HepG2 (cell line): ENCODE measurements around the gene CDC34. TPM values are rescaled to one million over a fixed set of nuclear protein-coding genes. Genes with fewer than 3 reads are reported as not detected.

Source experiments
- CTCF ChIP-seq: sonication (generic); formaldehyde crosslinking; IDR thresholded peaks from 2 replicates; pipeline ENCODE4 v1.5.0; 2020; ENCODE audit warnings: mild to moderate bottlenecking, missing genetic modification reagents, moderate library complexity
- TMF1 ChIP-seq: sonication (generic); formaldehyde crosslinking; IDR thresholded peaks from 2 replicates; pipeline ENCODE4 v1.8.1; 2022; ENCODE audit warnings: low read depth, missing genetic modification reagents
- ZFP36 ChIP-seq: fragments of 150-350 bp; IDR thresholded peaks from 2 replicates; pipeline ENCODE4 v1.6.1; 2018; ENCODE audit warnings: borderline replicate concordance, low read length, low read depth; ENCODE audit not compliant: partially characterized antibody
- ZNF329 ChIP-seq: sonication (generic); formaldehyde crosslinking; IDR thresholded peaks from 2 replicates; pipeline ENCODE4 v1.9.0; 2021; ENCODE audit warnings: low read depth, mild to moderate bottlenecking, missing genetic modification reagents
- polyA plus RNA-seq, 8 experiments: library from polyadenylated mRNA; depleted of rRNA in 3 of 8; stranded (reverse) in 7 of 8; unstranded in 1 of 8; fragments of >200 nt; fragmentation: Illumina TruSeq in 4 of 8; extraction: Trizol in 4 of 8; gene quantifications; 2 replicates each; pipeline versions ENCODE4 v1.2.1 to v1.2.3, GENCODE V29; 2011 to 2016; ENCODE audit warnings: low read depth in 4 of 8, missing spikeins in 1 of 8, mixed read lengths in 1 of 8; ENCODE audit not compliant: insufficient read depth in 1 of 8
- total RNA-seq, 5 experiments: library from RNA; depleted of rRNA; stranded (reverse); fragments of >200 nt; fragmentation: Illumina TruSeq; extraction: Trizol; gene quantifications; 2 replicates each; pipeline ENCODE4 v1.2.3, GENCODE V29; 2016; ENCODE audit warnings: low read depth in 1 of 5
- TF ChIP-seq, protein P1 (sequence below): sonication (generic); formaldehyde crosslinking; IDR thresholded peaks from 2 replicates; pipeline ENCODE4 v1.8.0; 2022; ENCODE audit warnings: missing genetic modification reagents, mild to moderate bottlenecking, moderate library complexity, borderline replicate concordance

CDC34 gene
- total and polyA plus RNA-seq, 2 of the 13 experiments (the other 11 are each of a cell fraction or from before 2014, with no cell fraction given) = 138 to 150 TPM

- peak; percentile 82 for TF ChIP-seq ZFP36
- TF ChIP-seq ZNF329 (CRISPR knock-in tag) = peak; percentile 100
- peak; percentile 17; the same call in 1 of the 2 replicates for TF ChIP-seq CTCF (CRISPR knock-in tag)
- TF ChIP-seq, protein P1, sequence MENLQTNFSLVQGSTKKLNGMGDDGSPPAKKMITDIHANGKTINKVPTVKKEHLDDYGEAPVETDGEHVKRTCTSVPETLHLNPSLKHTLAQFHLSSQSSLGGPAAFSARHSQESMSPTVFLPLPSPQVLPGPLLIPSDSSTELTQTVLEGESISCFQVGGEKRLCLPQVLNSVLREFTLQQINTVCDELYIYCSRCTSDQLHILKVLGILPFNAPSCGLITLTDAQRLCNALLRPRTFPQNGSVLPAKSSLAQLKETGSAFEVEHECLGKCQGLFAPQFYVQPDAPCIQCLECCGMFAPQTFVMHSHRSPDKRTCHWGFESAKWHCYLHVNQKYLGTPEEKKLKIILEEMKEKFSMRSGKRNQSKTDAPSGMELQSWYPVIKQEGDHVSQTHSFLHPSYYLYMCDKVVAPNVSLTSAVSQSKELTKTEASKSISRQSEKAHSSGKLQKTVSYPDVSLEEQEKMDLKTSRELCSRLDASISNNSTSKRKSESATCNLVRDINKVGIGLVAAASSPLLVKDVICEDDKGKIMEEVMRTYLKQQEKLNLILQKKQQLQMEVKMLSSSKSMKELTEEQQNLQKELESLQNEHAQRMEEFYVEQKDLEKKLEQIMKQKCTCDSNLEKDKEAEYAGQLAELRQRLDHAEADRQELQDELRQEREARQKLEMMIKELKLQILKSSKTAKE (CRISPR knock-in tag) = no peak
- no peak for TF ChIP-seq TMF1 (CRISPR knock-in tag)
Observed at GRCh38 chr19:547836-548720, 16.5 kb downstream of the CDC34 start (continued).
